ENCODE measurements around the gene DYTN. TPM values are rescaled to one million over a fixed set of nuclear protein-coding genes. Genes with fewer than 3 reads are reported as not detected.
"Not testable (repeated sequence)": the region's sequence is repeated elsewhere in the genome, so short reads cannot be mapped to it uniquely, and the experiment has no call there.

DYTN gene
- total RNA-seq, 1 donor from 2014 or later: not detected

GRCh38 chr2:206723288-206723687, 5.1 kb upstream of the DYTN start:
- no peaks in the 10 kb centered on the region for H3K9me3 Mint-ChIP-seq
- H3K27me3 Mint-ChIP-seq (ENCODE audit: low read depth): peaks cover 13% of the 10 kb centered on the region
- intact Hi-C loops (cut with micrococcal nuclease): no loop called here
- peaks cover 2% of the 10 kb centered on the region for H3K4me1 Mint-ChIP-seq (ENCODE audit: low read depth)
- H3K27ac Mint-ChIP-seq: no peak overlapping the region
- no peaks in the 10 kb centered on the region for H3K36me3 Mint-ChIP-seq (ENCODE audit: low read depth)
- no peak for DNase-seq (ENCODE audit: low spot score)
- no peak overlapping the region for H3K4me3 Mint-ChIP-seq (ENCODE audit: low read depth)

- intact Hi-C loops (cut with micrococcal nuclease): no loop called here
- Mint-ChIP-seq H3K4me1 (ENCODE audit: low read depth) (no peaks in the 10 kb centered on the region), H3K27me3 (ENCODE audit: low read depth) (peaks cover 15% of the 10 kb centered on the region), H3K36me3 (ENCODE audit: low read depth) (no peaks in the 10 kb centered on the region), H3K27ac (no peak overlapping the region), H3K4me3 (ENCODE audit: low read depth) (no peak overlapping the region), H3K9me3 (no peaks in the 10 kb centered on the region)
- no peak for DNase-seq (ENCODE audit: low spot score)
Measured at GRCh38 chr2:206721256-206721920, 3.2 kb upstream of the DYTN start.

- Mint-ChIP-seq H3K4me3 (ENCODE audit: low read depth) (no peak overlapping the region), H3K9me3 (no peaks in the 10 kb centered on the region), H3K36me3 (ENCODE audit: low read depth) (no peaks in the 10 kb centered on the region), H3K27ac (no peak overlapping the region), H3K4me1 (ENCODE audit: low read depth) (peaks cover 2% of the 10 kb centered on the region), H3K27me3 (ENCODE audit: low read depth) (peaks cover 10% of the 10 kb centered on the region)
- no peak for DNase-seq (ENCODE audit: low spot score)
- intact Hi-C loops (cut with micrococcal nuclease): no loop called here
Measured at GRCh38 chr2:206716623-206717022, 1.6 kb downstream of the DYTN start.

- H3K9me3 Mint-ChIP-seq; H3K4me3 Mint-ChIP-seq (ENCODE audit: low read depth): not testable (repeated sequence)
Measured at GRCh38 chr2:206715183-206715582, 3.0 kb downstream of the DYTN start.

GRCh38 chr2:206713746-206714145, 4.5 kb downstream of the DYTN start:
- Mint-ChIP-seq H3K27ac (no peak overlapping the region), H3K36me3 (ENCODE audit: low read depth) (no peaks in the 10 kb centered on the region), H3K9me3 (no peaks in the 10 kb centered on the region), H3K4me1 (ENCODE audit: low read depth) (peaks cover 2% of the 10 kb centered on the region), H3K27me3 (ENCODE audit: low read depth) (peaks cover 12% of the 10 kb centered on the region), H3K4me3 (ENCODE audit: low read depth) (no peak overlapping the region)
- no peak for DNase-seq (ENCODE audit: low spot score)
- intact Hi-C loops (cut with micrococcal nuclease): no loop called here

More at GRCh38 chr2:206715183-206715582, 3.0 kb downstream of the DYTN start:
- H3K27me3 Mint-ChIP-seq (ENCODE audit: low read depth): peaks cover 13% of the 10 kb centered on the region
- H3K36me3 Mint-ChIP-seq (ENCODE audit: low read depth); DNase-seq (ENCODE audit: low spot score); H3K27ac Mint-ChIP-seq; H3K4me1 Mint-ChIP-seq (ENCODE audit: low read depth); intact Hi-C loops (cut with micrococcal nuclease): not testable (repeated sequence)

GRCh38 chr2:206708286-206708685, 9.9 kb downstream of the DYTN start:
- Mint-ChIP-seq H3K4me3 (ENCODE audit: low read depth) (no peak overlapping the region), H3K27me3 (ENCODE audit: low read depth) (peaks cover 8% of the 10 kb centered on the region), H3K9me3 (no peaks in the 10 kb centered on the region), H3K4me1 (ENCODE audit: low read depth) (no peaks in the 10 kb centered on the region), H3K36me3 (ENCODE audit: low read depth) (no peaks in the 10 kb centered on the region), H3K27ac (no peak overlapping the region)
- DNase-seq (ENCODE audit: low spot score): no peak
- intact Hi-C loops (cut with micrococcal nuclease): no loop called here

GRCh38 chr2:206707164-206707701, 11.0 kb downstream of the DYTN start:
- no peak overlapping the region for H3K27ac Mint-ChIP-seq
- peaks cover 8% of the 10 kb centered on the region for H3K27me3 Mint-ChIP-seq (ENCODE audit: low read depth)
- H3K4me3 Mint-ChIP-seq (ENCODE audit: low read depth): no peak overlapping the region
- intact Hi-C loops (cut with micrococcal nuclease): no loop called here
- H3K9me3 Mint-ChIP-seq: no peaks in the 10 kb centered on the region
- no peak for DNase-seq (ENCODE audit: low spot score)
- H3K4me1 Mint-ChIP-seq (ENCODE audit: low read depth): no peaks in the 10 kb centered on the region
- H3K36me3 Mint-ChIP-seq (ENCODE audit: low read depth): no peaks in the 10 kb centered on the region

- intact Hi-C loops (cut with micrococcal nuclease): no loop called here
- Mint-ChIP-seq H3K36me3 (ENCODE audit: low read depth) (no peaks in the 10 kb centered on the region), H3K4me3 (ENCODE audit: low read depth) (no peak overlapping the region), H3K27me3 (ENCODE audit: low read depth) (peaks cover 11% of the 10 kb centered on the region), H3K27ac (no peak overlapping the region), H3K9me3 (no peaks in the 10 kb centered on the region), H3K4me1 (ENCODE audit: low read depth) (peaks cover 4% of the 10 kb centered on the region)
- no peak for DNase-seq (ENCODE audit: low spot score)
Measured at GRCh38 chr2:206701952-206702605, 16.1 kb downstream of the DYTN start.

GRCh38 chr2:206700156-206700555, 18.0 kb downstream of the DYTN start:
- intact Hi-C loops (cut with micrococcal nuclease): no loop called here
- no peak for DNase-seq (ENCODE audit: low spot score)
- Mint-ChIP-seq H3K9me3 (no peaks in the 10 kb centered on the region), H3K4me3 (ENCODE audit: low read depth) (no peak overlapping the region), H3K36me3 (ENCODE audit: low read depth) (no peaks in the 10 kb centered on the region), H3K27me3 (ENCODE audit: low read depth) (peaks cover 14% of the 10 kb centered on the region), H3K27ac (no peak overlapping the region), H3K4me1 (ENCODE audit: low read depth) (peaks cover 4% of the 10 kb centered on the region)

GRCh38 chr2:206698811-206699210, 19.4 kb downstream of the DYTN start:
- no peak for DNase-seq (ENCODE audit: low spot score)
- H3K36me3 Mint-ChIP-seq (ENCODE audit: low read depth): no peaks in the 10 kb centered on the region
- no peak overlapping the region for H3K27ac Mint-ChIP-seq
- intact Hi-C loops (cut with micrococcal nuclease): no loop called here
- peaks cover 14% of the 10 kb centered on the region for H3K27me3 Mint-ChIP-seq (ENCODE audit: low read depth)
- H3K9me3 Mint-ChIP-seq: no peaks in the 10 kb centered on the region
- peaks cover 4% of the 10 kb centered on the region for H3K4me1 Mint-ChIP-seq (ENCODE audit: low read depth)
- H3K4me3 Mint-ChIP-seq (ENCODE audit: low read depth): no peak overlapping the region

- H3K27ac Mint-ChIP-seq: no peak overlapping the region
- peaks cover 16% of the 10 kb centered on the region for H3K27me3 Mint-ChIP-seq (ENCODE audit: low read depth)
- H3K9me3 Mint-ChIP-seq: no peaks in the 10 kb centered on the region
- no peak for DNase-seq (ENCODE audit: low spot score)
- intact Hi-C loops (cut with micrococcal nuclease): no loop called here
- H3K36me3 Mint-ChIP-seq (ENCODE audit: low read depth): no peaks in the 10 kb centered on the region
- peaks cover 4% of the 10 kb centered on the region for H3K4me1 Mint-ChIP-seq (ENCODE audit: low read depth)
- no peak overlapping the region for H3K4me3 Mint-ChIP-seq (ENCODE audit: low read depth)
Measured at GRCh38 chr2:206696910-206697309, 21.3 kb downstream of the DYTN start.

GRCh38 chr2:206693399-206694137, 24.6 kb downstream of the DYTN start:
- intact Hi-C loops (cut with micrococcal nuclease): loop anchor here (2.0 to 5.0 kb wide), 3 partner anchors 87 to 781 kb away; no protein-coding TSS in a partner anchor
- Mint-ChIP-seq H3K4me1 (ENCODE audit: low read depth) (no peaks in the 10 kb centered on the region), H3K9me3 (no peaks in the 10 kb centered on the region), H3K36me3 (ENCODE audit: low read depth) (no peaks in the 10 kb centered on the region), H3K4me3 (ENCODE audit: low read depth) (no peak overlapping the region), H3K27ac (no peak overlapping the region), H3K27me3 (ENCODE audit: low read depth) (peaks cover 16% of the 10 kb centered on the region)
- DNase-seq (ENCODE audit: low spot score): no peak

GRCh38 chr2:206692971-206693370, 25.2 kb downstream of the DYTN start:
- Mint-ChIP-seq H3K4me1 (ENCODE audit: low read depth) (no peaks in the 10 kb centered on the region), H3K9me3 (no peaks in the 10 kb centered on the region), H3K27ac (no peak overlapping the region), H3K4me3 (ENCODE audit: low read depth) (no peak overlapping the region), H3K36me3 (ENCODE audit: low read depth) (no peaks in the 10 kb centered on the region), H3K27me3 (ENCODE audit: low read depth) (peaks cover 16% of the 10 kb centered on the region)
- DNase-seq (ENCODE audit: low spot score): no peak
- intact Hi-C loops (cut with micrococcal nuclease): loop anchor here (2.0 to 5.0 kb wide), 2 partner anchors 289 to 782 kb away; no protein-coding TSS in a partner anchor
